ENCODE measurements around the gene TMC3.

DNA sequence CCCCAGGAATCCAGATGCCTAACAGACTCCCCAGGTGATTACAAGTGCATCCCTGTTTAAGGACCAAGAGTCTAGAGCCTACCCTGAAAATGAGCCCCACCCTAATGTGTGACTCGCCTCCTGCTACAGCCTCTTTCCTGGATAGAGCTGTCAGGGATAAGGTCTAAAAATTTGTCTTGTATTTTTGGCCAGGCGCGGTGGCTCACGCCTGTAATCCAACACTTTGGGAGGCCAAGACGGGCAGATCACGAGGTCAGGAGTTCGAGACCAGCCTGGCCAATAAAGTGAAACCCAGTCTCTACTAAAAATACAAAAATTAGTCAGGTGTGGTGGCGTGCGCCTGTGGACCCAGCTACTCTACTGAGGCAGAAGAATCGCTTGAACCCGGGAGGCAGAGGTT lies 11.2 kb downstream of the TMC3 start:
- TF ChIP-seq, protein P1, sequence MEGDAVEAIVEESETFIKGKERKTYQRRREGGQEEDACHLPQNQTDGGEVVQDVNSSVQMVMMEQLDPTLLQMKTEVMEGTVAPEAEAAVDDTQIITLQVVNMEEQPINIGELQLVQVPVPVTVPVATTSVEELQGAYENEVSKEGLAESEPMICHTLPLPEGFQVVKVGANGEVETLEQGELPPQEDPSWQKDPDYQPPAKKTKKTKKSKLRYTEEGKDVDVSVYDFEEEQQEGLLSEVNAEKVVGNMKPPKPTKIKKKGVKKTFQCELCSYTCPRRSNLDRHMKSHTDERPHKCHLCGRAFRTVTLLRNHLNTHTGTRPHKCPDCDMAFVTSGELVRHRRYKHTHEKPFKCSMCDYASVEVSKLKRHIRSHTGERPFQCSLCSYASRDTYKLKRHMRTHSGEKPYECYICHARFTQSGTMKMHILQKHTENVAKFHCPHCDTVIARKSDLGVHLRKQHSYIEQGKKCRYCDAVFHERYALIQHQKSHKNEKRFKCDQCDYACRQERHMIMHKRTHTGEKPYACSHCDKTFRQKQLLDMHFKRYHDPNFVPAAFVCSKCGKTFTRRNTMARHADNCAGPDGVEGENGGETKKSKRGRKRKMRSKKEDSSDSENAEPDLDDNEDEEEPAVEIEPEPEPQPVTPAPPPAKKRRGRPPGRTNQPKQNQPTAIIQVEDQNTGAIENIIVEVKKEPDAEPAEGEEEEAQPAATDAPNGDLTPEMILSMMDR (IDR thresholded peaks at IDR 0.05), result no peak
- TF ChIP-seq EZH2 (IDR thresholded peaks at IDR 0.05), result no peak
- TF ChIP-seq EZH2phosphoT487 (IDR thresholded peaks at IDR 0.05), result no peak

Measured in neural progenitor cell (in vitro differentiated cells).